Measurements from ENCODE around the gene PACSIN3.
A peak's percentile ranks its signal among the peaks of the same experiment; 100 is the strongest.
"Not testable (repeated sequence)": the region's sequence is repeated elsewhere in the genome, so short reads cannot be mapped to it uniquely, and the experiment has no call there.

PACSIN3 gene

GRCh38 chr11:47186076-47186699 lies at the start of gene PACSIN3:
Gene PACSIN3, minus strand, starts transcription at chr11:47186434. Its CDS starts 3,707 bp downstream, at chr11:47182727.
- peak; percentile 46 for DNase-seq

GRCh38 chr11:47235163-47235562 lies 48.9 kb upstream of the PACSIN3 start:
- DNase-seq = no peak

- peak; percentile 29 for DNase-seq
Measured at GRCh38 chr11:47234669-47235100, 48.5 kb upstream of the PACSIN3 start.

GRCh38 chr11:47233989-47234668 lies 47.9 kb upstream of the PACSIN3 start:
- no peak for DNase-seq

- no peak for DNase-seq
Measured at GRCh38 chr11:47233051-47233450, 46.8 kb upstream of the PACSIN3 start.

- DNase-seq = no peak
Measured at GRCh38 chr11:47229161-47229560, 42.9 kb upstream of the PACSIN3 start.

- peak; percentile 30 for DNase-seq
Measured at GRCh38 chr11:47225552-47226400, 39.5 kb upstream of the PACSIN3 start.

GRCh38 chr11:47222696-47223095 lies 36.5 kb upstream of the PACSIN3 start:
- no peak for DNase-seq

- no peak for DNase-seq
Measured at GRCh38 chr11:47220401-47220821, 34.2 kb upstream of the PACSIN3 start.

- peak; percentile 78 for DNase-seq
Measured at GRCh38 chr11:47216121-47216798, 30.0 kb upstream of the PACSIN3 start.

GRCh38 chr11:47215366-47215910 lies 29.2 kb upstream of the PACSIN3 start:
- DNase-seq = no peak

GRCh38 chr11:47213950-47214565 lies 27.8 kb upstream of the PACSIN3 start:
- DNase-seq = peak; percentile 83

- no peak for DNase-seq
Measured at GRCh38 chr11:47212938-47213337, 26.7 kb upstream of the PACSIN3 start.

- DNase-seq = no peak
Measured at GRCh38 chr11:47208628-47209027, 22.4 kb upstream of the PACSIN3 start.

GRCh38 chr11:47208008-47208552 lies 21.8 kb upstream of the PACSIN3 start:
- DNase-seq = not testable (repeated sequence)

- no peak for DNase-seq
Measured at GRCh38 chr11:47207459-47207858, 21.2 kb upstream of the PACSIN3 start.

- not testable (repeated sequence) for DNase-seq
Measured at GRCh38 chr11:47206577-47206976, 20.3 kb upstream of the PACSIN3 start.

GRCh38 chr11:47204637-47204989 lies 18.4 kb upstream of the PACSIN3 start:
- no peak for DNase-seq

- no peak for DNase-seq
Measured at GRCh38 chr11:47202576-47202975, 16.3 kb upstream of the PACSIN3 start.

- DNase-seq = no peak
Measured at GRCh38 chr11:47201015-47201414, 14.8 kb upstream of the PACSIN3 start.

- DNase-seq = not testable (repeated sequence)
Measured at GRCh38 chr11:47198161-47198560, 11.9 kb upstream of the PACSIN3 start.

- no peak for DNase-seq
Measured at GRCh38 chr11:47192111-47192510, 5.9 kb upstream of the PACSIN3 start.

Measured in activated naive CD4-positive, alpha-beta T cell treated with anti-CD3 and anti-CD28 coated beads, Interleukin-2, amount 50 U/mL, for 16 hours (primary cell).